Right ventricle myocardium inferior (tissue), 1 donor: Measurements from ENCODE around the gene ZNF415. TPM values are rescaled to one million over a fixed set of nuclear protein-coding genes. Genes with fewer than 3 reads are reported as not detected.
"Not testable (repeated sequence)": the region's sequence is repeated elsewhere in the genome, so short reads cannot be mapped to it uniquely, and the experiment has no call there.

Experiments used
- ATAC-seq: fragments of 200-7000 bp; cut with Tn5 transposase; one replicate; pipeline ENCODE4 v1.9.1; 2020; ENCODE audit warnings: mild to moderate bottlenecking, moderate library complexity
- DNase-seq: peaks from one replicate; pipeline ENCODE4 v3.0.0; 2021; ENCODE audit errors: missing footprints
- intact Hi-C: fragments of 100-400 bp; cut with DNase I; formaldehyde crosslinking; loops from one replicate; pipeline ENCODE4 v1.11.0; 2022
- long read RNA-seq: library from polyadenylated mRNA; unstranded; transcript quantifications from one replicate; pipeline ENCODE4 v2.0.0, GENCODE V29; 2021
- total RNA-seq: library from RNA; stranded (reverse); fragmentation: NEBNext Ultra II Directional; extraction: Animal tissue kit (Norgen Biotek cat#: 25700); gene quantifications from one replicate; pipeline ENCODE4 v1.2.1, GENCODE V29; 2021
- donor health status: DM: no; HTN: yes; CAD: no; lungs with severe emphysema.

The ZNF415 gene
- total RNA-seq, result 18.6 TPM
- long read RNA-seq, partial matches to known transcripts, result 0 of 3 reads
- long read RNA-seq, other reads (novel, unspliced or antisense), result 3 of 3 reads

GRCh38 chr19:53132141-53132991 lies at the start of gene ZNF415:
Gene ZNF415 (minus strand): TSS chr19:53132910. CDS start chr19:53122676, 10,234 bp downstream.
- intact Hi-C loops, result loop anchor here (1.0 to 2.0 kb wide), 2 partner anchors 24 to 29 kb away; partner anchors contain the start of gene ZNF160
- ATAC-seq, result peak; percentile 89
- DNase-seq, result peak; percentile 88

GRCh38 chr19:53182202-53182601 lies 49.5 kb upstream of the ZNF415 start:
- no peak for ATAC-seq

GRCh38 chr19:53177986-53178385 lies 45.3 kb upstream of the ZNF415 start:
- no peak for ATAC-seq
- DNase-seq, result no peak
- intact Hi-C loops, result no loop called here

More at GRCh38 chr19:53182202-53182601, 49.5 kb upstream of the ZNF415 start:
- DNase-seq, result no peak
- intact Hi-C loops, result no loop called here

- intact Hi-C loops, result no loop called here
- DNase-seq, result no peak
- no peak for ATAC-seq
These were observed 40.2 kb upstream of the ZNF415 start for GRCh38 chr19:53172889-53173288.

- intact Hi-C loops, result no loop called here
- DNase-seq (no peak), ATAC-seq (no peak)
These were observed 33.0 kb upstream of the ZNF415 start for GRCh38 chr19:53165691-53166091.

GRCh38 chr19:53161123-53161522 lies 28.4 kb upstream of the ZNF415 start:
- intact Hi-C loops, result no loop called here
- no peak for DNase-seq
- ATAC-seq, result no peak

- no peak for ATAC-seq
- DNase-seq, result no peak
- intact Hi-C loops, result no loop called here
These were observed 27.6 kb upstream of the ZNF415 start for GRCh38 chr19:53160350-53160749.

- DNase-seq, result no peak
These were observed 25.5 kb upstream of the ZNF415 start for GRCh38 chr19:53158119-53158656.

GRCh38 chr19:53157626-53158025 lies 24.9 kb upstream of the ZNF415 start:
- DNase-seq (no peak), ATAC-seq (no peak)
- intact Hi-C loops, result loop anchor here (2.0 to 10.0 kb wide), 3 partner anchors 25 to 83 kb away; partner anchors contain the start of genes ZNF160 and ZNF415

More at GRCh38 chr19:53158119-53158656, 25.5 kb upstream of the ZNF415 start:
- peak; percentile 28 for ATAC-seq
- intact Hi-C loops, result loop anchor here (5.0 to 10.0 kb wide), 2 partner anchors 56 to 83 kb away; partner anchors contain the start of gene ZNF160

GRCh38 chr19:53156850-53157249 lies 24.1 kb upstream of the ZNF415 start:
- no peak for DNase-seq
- no peak for ATAC-seq
- intact Hi-C loops, result loop anchor here (2.0 to 10.0 kb wide), 3 partner anchors 24 to 82 kb away; partner anchors contain the start of genes ZNF160 and ZNF415

- intact Hi-C loops, result no loop called here
- no peak for ATAC-seq
These were observed 14.9 kb upstream of the ZNF415 start for GRCh38 chr19:53147645-53148044.

GRCh38 chr19:53140351-53140750 lies 7.6 kb upstream of the ZNF415 start:
- DNase-seq (no peak), ATAC-seq (no peak)
- intact Hi-C loops, result no loop called here

More at GRCh38 chr19:53147645-53148044, 14.9 kb upstream of the ZNF415 start:
- DNase-seq, result no peak

- ATAC-seq (no peak), DNase-seq (no peak)
- intact Hi-C loops, result no loop called here
These were observed 3.7 kb upstream of the ZNF415 start for GRCh38 chr19:53136432-53136831.

GRCh38 chr19:53131727-53132126 lies 983 bp downstream of the ZNF415 start:
- intact Hi-C loops, result loop anchor here (1.0 to 2.0 kb wide), 2 partner anchors 25 to 28 kb away; partner anchors contain the start of gene ZNF160
- ATAC-seq (no peak), DNase-seq (no peak)

- intact Hi-C loops, result no loop called here
- ATAC-seq (no peak), DNase-seq (no peak)
These were observed 1.6 kb downstream of the ZNF415 start for GRCh38 chr19:53131085-53131590.

GRCh38 chr19:53130506-53130905 lies 2.2 kb downstream of the ZNF415 start:
- DNase-seq (no peak), ATAC-seq (no peak)
- intact Hi-C loops, result no loop called here

- intact Hi-C loops, DNase-seq: not testable (repeated sequence)
- peak; percentile 65 for ATAC-seq
These were observed 5.8 kb downstream of the ZNF415 start for GRCh38 chr19:53126733-53127526.

- ATAC-seq (no peak), DNase-seq (no peak)
- intact Hi-C loops, result no loop called here
These were observed 9.3 kb downstream of the ZNF415 start for GRCh38 chr19:53123400-53123799.

GRCh38 chr19:53112286-53112685 lies 20.4 kb downstream of the ZNF415 start:
- no peak for DNase-seq
- intact Hi-C loops, result no loop called here
- no peak for ATAC-seq
